CD8-positive, alpha-beta memory T cell (primary cell): Measurements from ENCODE around the gene PPP1R2C. TPM values are rescaled to one million over a fixed set of nuclear protein-coding genes. Genes with fewer than 3 reads are reported as not detected.

ENCODE experiments used
- CTCF ChIA-PET: fragments of 350-600 bp; sonication (Branson Sonifier 250); formaldehyde crosslinking; loops from one replicate; lab custom pipeline; 2021; ENCODE audit warnings: antibody characterized with exemption; lab: Charles Lee
- POLR2A ChIA-PET: fragments of 350-600 bp; sonication (Branson Sonifier 250); formaldehyde crosslinking; loops from one replicate; lab custom pipeline; 2021; ENCODE audit warnings: antibody characterized with exemption; lab: Charles Lee
- DNase-seq, 5 donors: peaks; one replicate each; pipeline versions ENCODE4 v3.0.0 to v3.0.0-alpha.2; 2020 to 2022; ENCODE audit warnings: mixed read lengths in 1 of 5
- H3K27ac ChIP-seq: one replicate; pipeline ENCODE4 v1.7.0; 2013; ENCODE audit warnings: low read depth, mild to moderate bottlenecking, low read length, moderate library complexity
- H3K27me3 ChIP-seq: 2 replicates; pipeline ENCODE4 v1.7.0; 2013; ENCODE audit warnings: low read length, mild to moderate bottlenecking; ENCODE audit not compliant: insufficient read depth, poor library complexity, severe bottlenecking
- H3K36me3 ChIP-seq: 2 replicates; pipeline ENCODE4 v1.7.0; 2013; ENCODE audit warnings: mild to moderate bottlenecking, low read length, moderate library complexity; ENCODE audit not compliant: insufficient read depth
- H3K4me1 ChIP-seq: 2 replicates; pipeline ENCODE4 v1.7.0; 2013; ENCODE audit warnings: mild to moderate bottlenecking, low read length, moderate library complexity; ENCODE audit not compliant: insufficient read depth
- H3K4me3 ChIP-seq: 2 replicates; pipeline ENCODE4 v1.7.0; 2013; ENCODE audit warnings: mild to moderate bottlenecking, low read length
- H3K9me3 ChIP-seq: 2 replicates; pipeline ENCODE4 v1.7.0; 2013; ENCODE audit warnings: mild to moderate bottlenecking, low read length
- H3K27ac Mint-ChIP-seq, 8 donors: one replicate each; pipeline ENCODE4 v1.8.0; 2020 to 2021; ENCODE audit warnings: mixed read lengths in 8 of 8, mild to moderate bottlenecking in 6 of 8, inconsistent platforms in 3 of 8, moderate library complexity in 3 of 8
- H3K27me3 Mint-ChIP-seq, 2 donors: one replicate each; pipeline ENCODE4 v1.8.0; 2020 to 2021; ENCODE audit warnings: mixed read lengths in 2 of 2, mild to moderate bottlenecking in 1 of 2, moderate library complexity in 1 of 2
- H3K36me3 Mint-ChIP-seq, 3 donors: one replicate each; pipeline ENCODE4 v1.8.0; 2020 to 2021; ENCODE audit warnings: mixed read lengths in 3 of 3, inconsistent platforms in 1 of 3, mild to moderate bottlenecking in 1 of 3
- H3K4me1 Mint-ChIP-seq, 3 donors: one replicate each; pipeline ENCODE4 v1.8.0; 2020 to 2021; ENCODE audit warnings: mixed read lengths in 3 of 3, inconsistent platforms in 1 of 3, mild to moderate bottlenecking in 1 of 3
- H3K4me3 Mint-ChIP-seq, 7 donors: one replicate each; pipeline ENCODE4 v1.8.0; 2020 to 2021; ENCODE audit warnings: mixed read lengths in 7 of 7, mild to moderate bottlenecking in 6 of 7, moderate library complexity in 4 of 7, inconsistent platforms in 2 of 7
- H3K9me3 Mint-ChIP-seq, 5 donors: one replicate each; pipeline ENCODE4 v1.8.0; 2020 to 2022; ENCODE audit warnings: mixed read lengths in 5 of 5, mild to moderate bottlenecking in 3 of 5, moderate library complexity in 2 of 5, inconsistent platforms in 1 of 5
- polyA plus RNA-seq: library from polyadenylated mRNA; unstranded; fragments of 300-500 nt; fragmentation: Illumina TruSeq; gene quantifications from one replicate; pipeline ENCODE4 v1.2.3, GENCODE V29; 2021
- total RNA-seq, 2 experiments: library from RNA; stranded (reverse); gene quantifications; one replicate each; pipeline ENCODE4 v1.2.3, GENCODE V29; 2021

The PPP1R2C gene
- total and polyA plus RNA-seq, 3 experiments from 2014 or later = 4.4 TPM; not detected in 2

GRCh38 chrX:42759881-42760280, 18.1 kb downstream of the PPP1R2C start:
- no peak overlapping the region for H3K27ac Mint-ChIP-seq
- H3K36me3 ChIP-seq = no peaks in the 10 kb centered on the region
- POLR2A ChIA-PET = no interaction called here
- CTCF ChIA-PET = no interaction called here
- H3K27me3 Mint-ChIP-seq = peaks cover 0 to 8% of the 10 kb centered on the region in 2 donors
- H3K4me3 Mint-ChIP-seq = no peak overlapping the region
- H3K9me3 Mint-ChIP-seq = no peaks in the 10 kb centered on the region
- H3K36me3 Mint-ChIP-seq = peaks cover 0 to 16% (median 4%) of the 10 kb centered on the region in 3 donors
- DNase-seq = no peak
- no peak overlapping the region for H3K4me3 ChIP-seq
- no peaks in the 10 kb centered on the region for H3K9me3 ChIP-seq
- H3K4me1 Mint-ChIP-seq = no peaks in the 10 kb centered on the region
- H3K27ac ChIP-seq = no peak overlapping the region
- no peaks in the 10 kb centered on the region for H3K4me1 ChIP-seq
- no peaks in the 10 kb centered on the region for H3K27me3 ChIP-seq

- H3K27me3 ChIP-seq = no peaks in the 10 kb centered on the region
- Mint-ChIP-seq H3K4me3 (no peak overlapping the region), H3K27me3 (peaks cover 0 to 5% of the 10 kb centered on the region in 2 donors), H3K4me1 (no peaks in the 10 kb centered on the region), H3K36me3 (peaks cover 0 to 2% (median 0%) of the 10 kb centered on the region in 3 donors), H3K27ac (no peak overlapping the region), H3K9me3 (no peaks in the 10 kb centered on the region)
- no peaks in the 10 kb centered on the region for H3K9me3 ChIP-seq
- no peak for DNase-seq
- POLR2A ChIA-PET = no interaction called here
- H3K4me1 ChIP-seq = no peaks in the 10 kb centered on the region
- H3K27ac ChIP-seq = no peak overlapping the region
- H3K36me3 ChIP-seq = no peaks in the 10 kb centered on the region
- CTCF ChIA-PET = no interaction called here
- no peak overlapping the region for H3K4me3 ChIP-seq
Observed at GRCh38 chrX:42755815-42756214, 22.1 kb downstream of the PPP1R2C start.

GRCh38 chrX:42754603-42755002, 23.4 kb downstream of the PPP1R2C start:
- peaks cover 0 to 2% (median 0%) of the 10 kb centered on the region in 3 donors for H3K36me3 Mint-ChIP-seq
- no peak overlapping the region for H3K27ac ChIP-seq
- no peak for DNase-seq
- no peaks in the 10 kb centered on the region for H3K4me1 ChIP-seq
- ChIA-PET CTCF (no interaction called here), POLR2A (no interaction called here)
- no peak overlapping the region for H3K4me3 Mint-ChIP-seq
- H3K27me3 ChIP-seq = no peaks in the 10 kb centered on the region
- H3K4me1 Mint-ChIP-seq = no peaks in the 10 kb centered on the region
- H3K4me3 ChIP-seq = no peak overlapping the region
- no peak overlapping the region for H3K27ac Mint-ChIP-seq
- no peaks in the 10 kb centered on the region for H3K9me3 Mint-ChIP-seq
- H3K36me3 ChIP-seq = no peaks in the 10 kb centered on the region
- no peaks in the 10 kb centered on the region for H3K9me3 ChIP-seq
- H3K27me3 Mint-ChIP-seq = peaks cover 0 to 5% of the 10 kb centered on the region in 2 donors

- peaks cover 0 to 5% of the 10 kb centered on the region in 2 donors for H3K27me3 Mint-ChIP-seq
- Histone ChIP-seq H3K4me3 (no peak overlapping the region), H3K4me1 (no peaks in the 10 kb centered on the region), H3K9me3 (no peaks in the 10 kb centered on the region), H3K27me3 (no peaks in the 10 kb centered on the region), H3K36me3 (no peaks in the 10 kb centered on the region), H3K27ac (no peak overlapping the region)
- no peak for DNase-seq
- H3K36me3 Mint-ChIP-seq = peaks cover 0 to 2% (median 0%) of the 10 kb centered on the region in 3 donors
- H3K4me3 Mint-ChIP-seq = no peak overlapping the region
- H3K9me3 Mint-ChIP-seq = no peaks in the 10 kb centered on the region
- ChIA-PET POLR2A (no interaction called here), CTCF (no interaction called here)
- H3K4me1 Mint-ChIP-seq = no peaks in the 10 kb centered on the region
- peak overlapping the region in 1 of 8 donors; percentile 1 for H3K27ac Mint-ChIP-seq
Observed at GRCh38 chrX:42754115-42754514, 23.8 kb downstream of the PPP1R2C start.

- Mint-ChIP-seq H3K4me1 (no peaks in the 10 kb centered on the region), H3K27ac (no peak overlapping the region), H3K36me3 (peaks cover 0 to 2% (median 0%) of the 10 kb centered on the region in 3 donors), H3K9me3 (no peaks in the 10 kb centered on the region), H3K27me3 (peaks cover 0 to 3% of the 10 kb centered on the region in 2 donors), H3K4me3 (no peak overlapping the region)
- ChIA-PET POLR2A (no interaction called here), CTCF (no interaction called here)
- no peaks in the 10 kb centered on the region for H3K4me1 ChIP-seq
- H3K36me3 ChIP-seq = no peaks in the 10 kb centered on the region
- no peak for DNase-seq
- H3K9me3 ChIP-seq = no peaks in the 10 kb centered on the region
- no peaks in the 10 kb centered on the region for H3K27me3 ChIP-seq
- no peak overlapping the region for H3K27ac ChIP-seq
- H3K4me3 ChIP-seq = no peak overlapping the region
Observed at GRCh38 chrX:42752730-42753129, 25.2 kb downstream of the PPP1R2C start.

GRCh38 chrX:42751573-42751972, 26.4 kb downstream of the PPP1R2C start:
- Mint-ChIP-seq H3K27me3 (peaks cover 0 to 3% of the 10 kb centered on the region in 2 donors), H3K9me3 (no peaks in the 10 kb centered on the region), H3K4me3 (no peak overlapping the region), H3K27ac (no peak overlapping the region), H3K4me1 (no peaks in the 10 kb centered on the region), H3K36me3 (peaks cover 0 to 2% (median 0%) of the 10 kb centered on the region in 3 donors)
- DNase-seq = no peak
- H3K27ac ChIP-seq = no peak overlapping the region
- H3K4me1 ChIP-seq = no peaks in the 10 kb centered on the region
- POLR2A ChIA-PET = no interaction called here
- no peaks in the 10 kb centered on the region for H3K27me3 ChIP-seq
- no peaks in the 10 kb centered on the region for H3K36me3 ChIP-seq
- H3K9me3 ChIP-seq = no peaks in the 10 kb centered on the region
- CTCF ChIA-PET = no interaction called here
- H3K4me3 ChIP-seq = no peak overlapping the region

- H3K4me3 Mint-ChIP-seq = no peak overlapping the region
- Histone ChIP-seq H3K27me3 (no peaks in the 10 kb centered on the region), H3K4me1 (no peaks in the 10 kb centered on the region), H3K4me3 (no peak overlapping the region), H3K36me3 (no peaks in the 10 kb centered on the region), H3K9me3 (no peaks in the 10 kb centered on the region), H3K27ac (no peak overlapping the region)
- no peaks in the 10 kb centered on the region for H3K4me1 Mint-ChIP-seq
- H3K9me3 Mint-ChIP-seq = no peaks in the 10 kb centered on the region
- CTCF ChIA-PET = no interaction called here
- no peak overlapping the region for H3K27ac Mint-ChIP-seq
- POLR2A ChIA-PET = no interaction called here
- no peak for DNase-seq
- H3K36me3 Mint-ChIP-seq = no peaks in the 10 kb centered on the region
- peaks cover 0 to 3% of the 10 kb centered on the region in 2 donors for H3K27me3 Mint-ChIP-seq
Observed at GRCh38 chrX:42748067-42748850, 29.7 kb downstream of the PPP1R2C start.

- Histone ChIP-seq H3K4me3 (no peak overlapping the region), H3K4me1 (no peaks in the 10 kb centered on the region), H3K9me3 (no peaks in the 10 kb centered on the region), H3K27me3 (no peaks in the 10 kb centered on the region), H3K27ac (no peak overlapping the region), H3K36me3 (no peaks in the 10 kb centered on the region)
- Mint-ChIP-seq H3K36me3 (no peaks in the 10 kb centered on the region), H3K4me1 (no peaks in the 10 kb centered on the region), H3K4me3 (no peak overlapping the region), H3K27me3 (no peaks in the 10 kb centered on the region), H3K27ac (no peak overlapping the region), H3K9me3 (no peaks in the 10 kb centered on the region)
- ChIA-PET CTCF (no interaction called here), POLR2A (no interaction called here)
- DNase-seq = no peak
Observed at GRCh38 chrX:42746606-42747005, 31.4 kb downstream of the PPP1R2C start.
